K562 (cell line): Measurements from ENCODE around the gene C10orf90. TPM values are rescaled to one million over a fixed set of nuclear protein-coding genes. Genes with fewer than 3 reads are reported as not detected.

Experiments
- ATAC-seq: fragments of 200-7000 bp; cut with Tn5 transposase; 3 replicates; pipeline ENCODE4 v1.9.1; 2020; ENCODE audit warnings: moderate library complexity
- BruUV-seq: library from RNA; stranded (reverse); fragments of 400-500 nt; replicated peaks from 2 replicates; lab custom pipeline; 2021; lab: Mats Ljungman, UMichigan
- CTCF ChIA-PET: fragments of 300-600 bp; formaldehyde crosslinking; extraction: SDS; loops from one replicate; lab custom pipeline; 2021; ENCODE audit warnings: low intra/inter-chr PET ratio; lab: Yijun Ruan, JAX
- POLR2A ChIA-PET: fragments of 300-600, 350-650 bp; sonication (Branson Sonifier 250); formaldehyde crosslinking; extraction: SDS; loops from one replicate; lab custom pipeline; 2021; ENCODE audit warnings: antibody characterized with exemption, inconsistent platforms; lab: Yijun Ruan, JAX
- DNase-seq, 4 experiments: peaks; one replicate each; pipeline versions ENCODE4 v3.0.0 to v3.0.0-alpha.2; 2011 to 2018; ENCODE audit warnings: low spot score in 3 of 4, mixed read lengths in 3 of 4; ENCODE audit errors: extremely low read depth in 1 of 4
- FAIRE-seq: peaks from 2 replicates; lab custom pipeline; 2011; peaks lifted over from hg19 to GRCh38; lab: Jason Lieb, UNC
- H2AFZ ChIP-seq: 2 replicates; pipeline ENCODE4 v1.6.0; 2011; ENCODE audit warnings: low read depth, low read length, control low read depth, inconsistent platforms
- H3K27ac ChIP-seq: fragments of 200-600 bp; 3 replicates; pipeline ENCODE4 v1.8.0; 2011; ENCODE audit warnings: low read depth, mild to moderate bottlenecking, control low read depth, inconsistent platforms, low read length, moderate library complexity, mixed read lengths; ENCODE audit errors: extremely low read depth
- H3K27me3 ChIP-seq, 2 experiments: fragments of 300-600 bp in 1 of 2; 2 replicates in 1 of 2; 3 replicates in 1 of 2; pipeline versions ENCODE4 v1.6.0 to v1.8.0; 2011; ENCODE audit warnings: inconsistent platforms in 2 of 2, low read length in 2 of 2, mild to moderate bottlenecking in 1 of 2, mixed read lengths in 1 of 2, moderate library complexity in 1 of 2; ENCODE audit not compliant: control insufficient read depth in 2 of 2, insufficient read depth in 2 of 2
- H3K36me3 ChIP-seq: fragments of 300-600 bp; 3 replicates; pipeline ENCODE4 v1.8.0; 2011; ENCODE audit warnings: mild to moderate bottlenecking, low read length, inconsistent platforms; ENCODE audit not compliant: control insufficient read depth, insufficient read depth
- H3K4me1 ChIP-seq, 2 experiments: fragments of 200-600 bp in 1 of 2; replicated peaks in 1 of 2; 2 replicates in 1 of 2; 3 replicates in 1 of 2; pipeline versions ENCODE4 v1.5.1 to v1.8.0; 2011; ENCODE audit warnings: inconsistent platforms in 2 of 2, low read length in 2 of 2, mild to moderate bottlenecking in 1 of 2, mixed read lengths in 1 of 2, moderate library complexity in 1 of 2; ENCODE audit not compliant: control insufficient read depth in 2 of 2, insufficient read depth in 2 of 2
- H3K4me2 ChIP-seq: 2 replicates; pipeline ENCODE4 v1.6.1; 2011; ENCODE audit warnings: low read length, control low read depth, inconsistent platforms, mixed read lengths; ENCODE audit not compliant: insufficient read depth
- H3K4me3 ChIP-seq: fragments of 200-600 bp; sonication (generic), shearing (Covaris generic); 2 replicates; pipeline ENCODE4 v1.5.1; 2016; ENCODE audit warnings: control low read depth, inconsistent platforms
- H3K79me2 ChIP-seq: fragments of 200-600 bp; 3 replicates; pipeline ENCODE4 v1.8.0; 2011; ENCODE audit warnings: low read length, inconsistent platforms; ENCODE audit not compliant: control insufficient read depth, insufficient read depth
- H3K9ac ChIP-seq, 2 experiments: 2 replicates each; pipeline versions ENCODE4 v1.6.0 to v1.6.1; 2011; ENCODE audit warnings: low read depth in 2 of 2, low read length in 2 of 2, control low read depth in 1 of 2, inconsistent platforms in 1 of 2, mild to moderate bottlenecking in 1 of 2, mixed read lengths in 1 of 2; ENCODE audit not compliant: insufficient read depth in 1 of 2
- H3K9me1 ChIP-seq: one replicate; pipeline ENCODE4 v1.6.0; 2011; ENCODE audit warnings: inconsistent platforms, mild to moderate bottlenecking, low read length, moderate library complexity; ENCODE audit not compliant: control insufficient read depth, insufficient read depth
- H3K9me3 ChIP-seq: replicated peaks from 2 replicates; pipeline ENCODE4 v1.5.1; 2011; ENCODE audit warnings: low read depth, low read length, inconsistent platforms; ENCODE audit not compliant: control insufficient read depth, insufficient read depth
- H4K20me1 ChIP-seq: replicated peaks from 2 replicates; pipeline ENCODE4 v1.6.1; 2011; ENCODE audit warnings: low read length, inconsistent platforms, mixed read lengths; ENCODE audit not compliant: control insufficient read depth, insufficient read depth
- ADNP ChIP-seq: fragments of 200-800 bp; sonication (Bioruptor generic); IDR thresholded peaks from 2 replicates; pipeline ENCODE4 v1.6.1; 2016; ENCODE audit warnings: missing genetic modification characterization, missing compliant biosample characterization
- C11orf30 ChIP-seq: fragments of 450-650 bp; IDR thresholded peaks from 2 replicates; pipeline ENCODE4 v1.6.1; 2016; ENCODE audit warnings: low read depth, mild to moderate bottlenecking
- L3MBTL2 ChIP-seq: fragments of 450-650 bp; IDR thresholded peaks from 2 replicates; pipeline ENCODE4 v1.6.1; 2016; ENCODE audit warnings: mild to moderate bottlenecking, moderate library complexity
- NCOA2 ChIP-seq, 2 experiments: fragments of 450-650 bp; IDR thresholded peaks; 2 replicates each; pipeline ENCODE4 v1.6.1; 2018; ENCODE audit warnings: mild to moderate bottlenecking in 2 of 2, moderate library complexity in 1 of 2; ENCODE audit not compliant: partially characterized antibody in 2 of 2
- NELFE ChIP-seq: IDR thresholded peaks from 2 replicates; pipeline ENCODE4 v1.6.1; 2011; ENCODE audit warnings: mild to moderate bottlenecking; ENCODE audit not compliant: insufficient read depth, insufficient read length
- SLC30A9 ChIP-seq: fragments of 250-450 bp; sonication (Bioruptor Pico); IDR thresholded peaks from 2 replicates; pipeline ENCODE4 v1.8.0; 2022; ENCODE audit warnings: mild to moderate bottlenecking, moderate library complexity
- ZNF644 ChIP-seq: fragments of 200-800 bp; sonication (Bioruptor generic); IDR thresholded peaks from 2 replicates; pipeline ENCODE4 v1.6.1; 2016; ENCODE audit warnings: low read depth, missing genetic modification characterization, missing compliant biosample characterization
- ZNF668 ChIP-seq: fragments of 250-450 bp; sonication (Bioruptor Pico); IDR thresholded peaks from 2 replicates; pipeline ENCODE4 v1.8.0; 2022; ENCODE audit warnings: mild to moderate bottlenecking, inconsistent platforms
- ZNF785 ChIP-seq: fragments of 250-450 bp; sonication (Bioruptor Pico); IDR thresholded peaks from 2 replicates; pipeline ENCODE4 v1.4.0; 2020; ENCODE audit warnings: mild to moderate bottlenecking
- WGBS: fragments of 100-300 bp; shearing (Covaris generic); methylation state at CpG from one replicate; pipeline ENCODE4 v1.1.6; 2016; ENCODE audit warnings: low coverage, mixed read lengths; ENCODE audit not compliant: insufficient coverage; ENCODE audit errors: missing lambda C conversion rate; 5-methylcytosine and 5-hydroxymethylcytosine counted together
- in situ Hi-C: fragments of 300-500 bp; cut with MboI; formaldehyde crosslinking; loops from 4 replicates; pipeline ENCODE4 v1.15.0; 2018; ENCODE audit warnings: inconsistent platforms, mixed read lengths
- intact Hi-C: fragments of 100-400 bp; cut with micrococcal nuclease; formaldehyde crosslinking; loops from 2 replicates; pipeline ENCODE4 v1.14.2; 2022
- polyA plus RNA-seq, 8 experiments: library from polyadenylated mRNA; depleted of rRNA in 4 of 8; stranded (reverse) in 5 of 8; unstranded in 3 of 8; fragments of >200 nt; fragmentation: Nextera tagmentation in 2 of 8; fragmentation: Illumina TruSeq in 1 of 8; extraction: Ambion mirVana in 2 of 8; extraction: Trizol in 1 of 8; gene quantifications; 2 replicates each; pipeline versions ENCODE4 v1.2.1 to v1.2.3, GENCODE V29; 2011 to 2014; ENCODE audit warnings: inconsistent platforms in 1 of 8, missing spikeins in 1 of 8
- total RNA-seq, 7 experiments: library from RNA; depleted of rRNA in 6 of 7; stranded (reverse); fragments of >200 nt in 6 of 7; fragmentation: Illumina TruSeq in 2 of 7; extraction: Trizol in 2 of 7; gene quantifications; 2 replicates each; pipeline versions ENCODE4 v1.2.1 to v1.2.3, GENCODE V29; 2011 to 2021; ENCODE audit warnings: low replicate concordance in 1 of 7

The C10orf90 gene
- total and polyA plus RNA-seq, 9 of the 15 experiments (the other 6 are each of a cell fraction or from before 2014, with no cell fraction given): not detected

DNA sequence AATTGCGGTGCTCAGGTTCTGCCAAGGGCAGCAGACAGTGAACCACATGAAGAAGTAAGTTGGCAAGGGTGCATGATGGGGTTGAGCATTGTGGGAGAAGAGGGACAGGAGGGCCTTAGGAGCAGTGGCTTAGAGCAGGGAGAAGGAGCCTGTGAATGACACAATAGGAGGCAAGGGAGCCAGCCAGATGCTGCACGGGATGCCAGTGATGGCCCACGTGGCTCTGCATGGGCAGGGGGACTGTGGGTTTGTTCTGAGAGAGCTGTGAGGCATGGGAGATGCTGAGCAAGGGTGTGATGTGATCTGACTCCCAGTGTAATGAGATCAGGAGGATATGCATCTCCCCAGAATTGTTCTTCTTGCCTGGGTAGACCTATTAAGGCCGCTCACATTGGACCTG lies 60.9 kb downstream of the C10orf90 start:
- WGBS: 0% methylated on average over 2 of the region's 4 CpGs
- intact Hi-C loops: no loop called here
- TF ChIP-seq NELFE: no peak
- no peak for TF ChIP-seq ZNF668 (CRISPR knock-in tag)
- no peak for TF ChIP-seq ZNF644 (tag)
- TF ChIP-seq L3MBTL2: no peak
- no peak for TF ChIP-seq SLC30A9 (CRISPR knock-in tag)
- TF ChIP-seq ADNP: no peak
- no peak for TF ChIP-seq NCOA2 (IDR thresholded peaks at IDR 0.05; ENCODE audit: partially characterized antibody in 2 of 2)
- no peak for TF ChIP-seq C11orf30
- TF ChIP-seq ZNF785: no peak
- Histone ChIP-seq H3K79me2 (no peaks in the 10 kb centered on the region), H3K36me3 (no peaks in the 10 kb centered on the region), H3K9ac (no peak overlapping the region), H3K27me3 (no peaks in the 10 kb centered on the region), H3K27ac (no peak overlapping the region), H3K4me3 (no peak overlapping the region), H4K20me1 (no peaks in the 10 kb centered on the region), H3K4me1 (no peaks in the 10 kb centered on the region), H2AFZ (no peak overlapping the region), H3K9me1 (no peaks in the 10 kb centered on the region), H3K4me2 (no peak overlapping the region), H3K9me3 (no peaks in the 10 kb centered on the region)
- ChIA-PET CTCF (no interaction called here), POLR2A (no interaction called here)
- DNase-seq (no peak), FAIRE-seq (no peak), ATAC-seq (no peak)
- in situ Hi-C loops: no loop called here
- BruUV-seq: no TSS peak
